B cell (primary cell): ENCODE data around the gene ADAMTS12. TPM values are rescaled to one million over a fixed set of nuclear protein-coding genes. Genes with fewer than 3 reads are reported as not detected.

Source experiments
- ATAC-seq: fragments of 200-7000 bp; cut with Tn5 transposase; one replicate; pipeline ENCODE4 v1.10.0; 2021; ENCODE audit warnings: low read depth, mild to moderate bottlenecking, moderate number of reproducible peaks, moderate library complexity
- CTCF ChIA-PET: fragments of 350-600 bp; sonication (Branson Sonifier 250); formaldehyde crosslinking; loops from one replicate; lab custom pipeline; 2021; ENCODE audit warnings: antibody characterized with exemption, inconsistent platforms; lab: Charles Lee
- POLR2A ChIA-PET: fragments of 350-600 bp; sonication (Branson Sonifier 250); formaldehyde crosslinking; loops from one replicate; lab custom pipeline; 2021; ENCODE audit warnings: antibody characterized with exemption; lab: Charles Lee
- DNase-seq: peaks from one replicate; pipeline ENCODE4 v3.0.0; 2013
- H2AFZ ChIP-seq: 2 replicates; pipeline ENCODE4 v1.6.1; 2012; ENCODE audit warnings: mild to moderate bottlenecking, low read depth, low read length; ENCODE audit not compliant: insufficient read depth, poor library complexity, severe bottlenecking
- H3K27ac ChIP-seq, 2 donors: 1 replicate in 1 of 2; 2 replicates in 1 of 2; pipeline ENCODE4 v1.5.1; 2012 to 2013; ENCODE audit warnings: low read length in 2 of 2, mild to moderate bottlenecking in 2 of 2, moderate library complexity in 1 of 2
- H3K27me3 ChIP-seq, 4 experiments: fragments of 200-600 bp in 1 of 4; sonication (generic) in 1 of 4; replicated peaks in 1 of 4; 1 replicate in 2 of 4; 2 replicates in 2 of 4; pipeline versions ENCODE4 v1.6.1 to v1.7.0; 2013 to 2016; ENCODE audit warnings: low read length in 3 of 4, mild to moderate bottlenecking in 2 of 4, mixed read lengths in 1 of 4, moderate library complexity in 1 of 4; ENCODE audit not compliant: insufficient read depth in 4 of 4, control insufficient read depth in 3 of 4; ENCODE audit errors: control extremely low read depth in 1 of 4
- H3K36me3 ChIP-seq, 2 experiments: replicated peaks in 1 of 2; 1 replicate in 1 of 2; 2 replicates in 1 of 2; pipeline versions ENCODE4 v1.6.1 to v1.7.1; 2013; ENCODE audit warnings: low read length in 1 of 2; ENCODE audit not compliant: insufficient read depth in 2 of 2, control insufficient read depth in 1 of 2; ENCODE audit errors: control extremely low read depth in 1 of 2, extremely low read depth in 1 of 2
- H3K4me1 ChIP-seq, 2 donors: fragments of 200-600 bp in 1 of 2; sonication (generic) in 1 of 2; 1 replicate in 1 of 2; 2 replicates in 1 of 2; pipeline versions ENCODE4 v1.5.1 to v1.6.1; 2013 to 2017; ENCODE audit warnings: low read length in 2 of 2; ENCODE audit not compliant: control insufficient read depth in 2 of 2, insufficient read depth in 2 of 2
- H3K4me2 ChIP-seq: replicated peaks from 2 replicates; pipeline ENCODE3; 2012; ENCODE audit warnings: mild to moderate bottlenecking, low read depth, low read length; ENCODE audit not compliant: poor library complexity, severe bottlenecking
- H3K4me3 ChIP-seq, 5 experiments: fragments of 200-600 bp in 1 of 5; sonication (generic) in 1 of 5; 1 replicate in 3 of 5; 2 replicates in 2 of 5; pipeline versions ENCODE4 v1.5.1 to v1.7.0; 2011 to 2016; ENCODE audit warnings: low read length in 4 of 5, mild to moderate bottlenecking in 4 of 5, low read depth in 2 of 5, control low read depth in 1 of 5, moderate library complexity in 1 of 5; ENCODE audit not compliant: insufficient read depth in 1 of 5; ENCODE audit errors: control extremely low read depth in 1 of 5, extremely low read depth in 1 of 5
- H3K79me2 ChIP-seq: fragments of 200-600 bp; sonication (generic); one replicate; pipeline ENCODE4 v1.6.0; 2016; ENCODE audit warnings: low read length; ENCODE audit not compliant: control insufficient read depth, insufficient read depth
- H3K9ac ChIP-seq: fragments of 200-600 bp; sonication (generic); 2 replicates; pipeline ENCODE4 v1.6.1; 2017; ENCODE audit warnings: mild to moderate bottlenecking, low read length, moderate library complexity
- H3K9me3 ChIP-seq, 3 donors: one replicate each; pipeline versions ENCODE4 v1.6.1 to v1.7.1; 2013; ENCODE audit warnings: low read length in 2 of 3; ENCODE audit not compliant: control insufficient read depth in 2 of 3, insufficient read depth in 1 of 3; ENCODE audit errors: control extremely low read depth in 1 of 3
- H4K20me1 ChIP-seq: 2 replicates; pipeline ENCODE4 v1.6.0; 2012; ENCODE audit warnings: mild to moderate bottlenecking, low read length; ENCODE audit not compliant: insufficient read depth, control insufficient read depth, poor library complexity, severe bottlenecking
- H3K27ac Mint-ChIP-seq: one replicate; pipeline ENCODE4 v1.8.0; 2021; ENCODE audit warnings: mixed read lengths
- H3K27me3 Mint-ChIP-seq: one replicate; pipeline ENCODE4 v1.8.0; 2021; ENCODE audit warnings: mixed read lengths
- H3K4me1 Mint-ChIP-seq: one replicate; pipeline ENCODE4 v1.8.0; 2021; ENCODE audit warnings: mixed read lengths
- H3K4me3 Mint-ChIP-seq: one replicate; pipeline ENCODE4 v1.8.0; 2021; ENCODE audit warnings: mixed read lengths
- H3K9me3 Mint-ChIP-seq: one replicate; pipeline ENCODE4 v1.8.0; 2022; ENCODE audit warnings: mixed read lengths; ENCODE audit not compliant: insufficient read depth
- CTCF ChIP-seq: fragments of 200-600 bp; IDR thresholded peaks from one replicate; pipeline ENCODE4 v1.8.0; 2022; ENCODE audit warnings: antibody characterized with exemption, mild to moderate bottlenecking
- EZH2 ChIP-seq: IDR thresholded peaks from 2 replicates; pipeline ENCODE4 v1.6.1; 2012; ENCODE audit warnings: borderline replicate concordance, low read depth, mild to moderate bottlenecking, moderate library complexity, low read length; ENCODE audit not compliant: insufficient read depth, poor library complexity, severe bottlenecking
- WGBS: methylation state at CpG from one replicate; pipeline ENCODE4 v1.1.5; 2013; ENCODE audit warnings: missing lambda C conversion rate; ENCODE audit not compliant: insufficient coverage; 5-methylcytosine and 5-hydroxymethylcytosine counted together
- intact Hi-C: fragments of 100-400 bp; cut with micrococcal nuclease; formaldehyde crosslinking; loops from one replicate; pipeline ENCODE4 v1.10.0; 2022
- polyA plus RNA-seq: library from polyadenylated mRNA; depleted of rRNA; stranded (reverse); fragments of >200 nt; gene quantifications from 2 replicates; pipeline ENCODE4 v1.2.3, GENCODE V29; 2012
- total RNA-seq, 2 donors: library from RNA; stranded (reverse); fragments of 120-200 nt in 1 of 2; gene quantifications; 1 replicate in 1 of 2; 2 replicates in 1 of 2; pipeline versions ENCODE4 v1.2.3 to v1.2.4, GENCODE V29; 2013 to 2022

Gene ADAMTS12
- total and polyA plus RNA-seq, 2 donors (not counting 1 experiment from before 2014, with no cell fraction given), result not detected

DNA sequence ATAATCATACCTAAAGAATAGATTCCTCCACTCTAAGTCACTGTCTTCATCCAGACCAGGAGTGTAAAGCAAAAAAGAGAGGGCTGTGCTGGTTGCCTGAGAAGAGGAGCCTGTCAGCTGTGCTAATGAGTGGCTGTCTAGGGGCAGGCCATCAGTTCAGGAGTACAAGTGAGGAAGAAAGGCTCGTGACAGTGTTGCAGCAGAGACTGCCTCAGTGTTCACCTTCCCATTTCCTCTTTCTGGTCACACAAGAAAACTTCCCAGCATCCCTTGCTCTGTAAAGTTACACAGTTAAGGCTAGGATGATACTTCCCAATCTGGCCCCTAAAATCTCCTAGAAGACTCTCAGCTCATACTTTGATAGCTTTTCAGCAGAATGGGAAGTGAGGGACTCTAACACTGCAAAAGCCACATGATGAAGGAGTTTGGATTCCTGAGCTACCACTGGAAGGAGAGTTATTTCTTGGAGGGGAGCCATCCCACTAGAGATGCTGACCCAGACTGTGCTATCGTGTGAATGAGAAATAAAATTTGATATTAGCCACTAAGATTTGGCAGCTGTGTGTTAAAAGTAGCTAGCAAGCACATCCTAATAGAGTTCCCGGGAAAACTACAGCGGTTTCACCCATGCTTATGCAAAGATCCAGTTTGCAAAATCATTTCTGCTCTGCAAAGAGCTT is 67.1 kb downstream of the ADAMTS12 start:
- no peak overlapping the region for H3K27ac ChIP-seq
- TF ChIP-seq EZH2 (no peak), CTCF (no peak)
- H4K20me1 ChIP-seq, result no peaks in the 10 kb centered on the region
- H3K4me1 Mint-ChIP-seq, result peaks cover 2% of the 10 kb centered on the region
- H3K4me3 ChIP-seq, result no peak overlapping the region
- H3K27me3 ChIP-seq, result peaks cover 0 to 4% (median 0%) of the 10 kb centered on the region in 4 experiments
- H3K9me3 ChIP-seq, result no peaks in the 10 kb centered on the region
- H3K27me3 Mint-ChIP-seq, result peaks cover 23% of the 10 kb centered on the region
- no peaks in the 10 kb centered on the region for H3K9me3 Mint-ChIP-seq
- no peaks in the 10 kb centered on the region for H3K4me1 ChIP-seq
- ATAC-seq (no peak), DNase-seq (no peak)
- no peak overlapping the region for H3K9ac ChIP-seq
- H2AFZ ChIP-seq, result no peak overlapping the region
- H3K4me3 Mint-ChIP-seq, result no peak overlapping the region
- CTCF ChIA-PET, result no interaction called here
- POLR2A ChIA-PET, result no interaction called here
- H3K27ac Mint-ChIP-seq, result no peak overlapping the region
- no peaks in the 10 kb centered on the region for H3K79me2 ChIP-seq
- 92% methylated on average over 2 of the region's 4 CpGs for whole genome bisulfite sequencing
- no peaks in the 10 kb centered on the region for H3K36me3 ChIP-seq
- H3K4me2 ChIP-seq, result no peak overlapping the region
- intact Hi-C loops, result no loop called here

- DNase-seq (no peak), ATAC-seq (no peak)
- POLR2A ChIA-PET, result no interaction called here
- Histone ChIP-seq H3K27ac (no peak overlapping the region), H3K4me2 (no peak overlapping the region), H3K4me3 (no peak overlapping the region), H3K4me1 (no peaks in the 10 kb centered on the region), H2AFZ (no peak overlapping the region), H3K79me2 (no peaks in the 10 kb centered on the region), H4K20me1 (no peaks in the 10 kb centered on the region), H3K36me3 (no peaks in the 10 kb centered on the region), H3K27me3 (peaks cover 0 to 4% (median 0%) of the 10 kb centered on the region in 4 experiments), H3K9ac (no peak overlapping the region), H3K9me3 (no peaks in the 10 kb centered on the region)
- Mint-ChIP-seq H3K9me3 (peaks cover 4% of the 10 kb centered on the region), H3K27ac (no peak overlapping the region), H3K4me3 (no peak overlapping the region), H3K4me1 (no peaks in the 10 kb centered on the region), H3K27me3 (peaks cover 15% of the 10 kb centered on the region)
- intact Hi-C loops, result no loop called here
- no peak for TF ChIP-seq CTCF
- TF ChIP-seq EZH2, result no peak
- CTCF ChIA-PET, result no interaction called here
Measured at GRCh38 chr5:33817301-33817700, 74.5 kb downstream of the ADAMTS12 start.
